ENCODE measurements around the gene LINGO1. TPM values are rescaled to one million over a fixed set of nuclear protein-coding genes. Genes with fewer than 3 reads are reported as not detected.

LINGO1 gene
- total RNA-seq, 2 experiments from 2014 or later, result not detected

DNA sequence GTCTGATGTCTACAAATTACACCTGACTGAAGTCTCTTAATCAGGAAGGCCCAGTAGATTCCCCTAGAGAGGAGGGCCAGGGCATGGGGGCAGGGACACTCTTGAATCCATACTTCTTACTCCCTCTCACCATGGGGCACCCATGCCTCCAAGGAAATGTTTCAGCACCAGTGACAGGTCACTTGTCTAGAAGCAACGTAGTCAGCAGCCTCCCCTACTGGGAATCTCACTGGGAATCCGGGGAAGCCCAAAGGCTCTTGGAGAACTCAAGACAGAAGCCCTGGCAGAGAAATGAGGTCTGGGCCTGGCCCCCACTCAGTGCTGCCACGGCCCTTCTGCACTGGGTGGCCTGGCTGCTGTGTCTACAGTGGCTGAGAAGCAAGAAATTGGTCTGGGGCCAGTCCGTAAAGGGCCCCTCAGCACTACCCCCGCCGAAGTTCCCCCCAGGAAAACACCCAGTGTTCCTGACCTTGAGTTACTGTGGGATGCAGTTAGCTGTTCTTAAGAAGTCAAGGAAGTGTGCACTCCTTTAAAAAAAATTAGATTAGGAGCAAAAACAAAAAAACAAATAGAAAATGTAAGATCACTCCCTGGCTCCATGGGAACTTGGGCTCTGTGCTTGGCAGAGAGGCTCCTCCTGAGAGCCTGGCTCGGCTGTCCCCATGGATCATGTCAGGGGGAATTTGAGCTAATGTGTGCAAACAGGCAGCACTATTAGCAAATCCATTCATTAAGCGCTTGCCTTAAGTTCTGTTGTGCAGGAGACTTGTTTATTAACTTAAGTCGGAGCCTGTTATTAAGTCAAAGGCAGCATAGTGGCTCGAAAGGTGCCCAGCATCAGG is 5.4 kb upstream of the LINGO1 start:
- POLR2A ChIA-PET, result no interaction called here

DNA sequence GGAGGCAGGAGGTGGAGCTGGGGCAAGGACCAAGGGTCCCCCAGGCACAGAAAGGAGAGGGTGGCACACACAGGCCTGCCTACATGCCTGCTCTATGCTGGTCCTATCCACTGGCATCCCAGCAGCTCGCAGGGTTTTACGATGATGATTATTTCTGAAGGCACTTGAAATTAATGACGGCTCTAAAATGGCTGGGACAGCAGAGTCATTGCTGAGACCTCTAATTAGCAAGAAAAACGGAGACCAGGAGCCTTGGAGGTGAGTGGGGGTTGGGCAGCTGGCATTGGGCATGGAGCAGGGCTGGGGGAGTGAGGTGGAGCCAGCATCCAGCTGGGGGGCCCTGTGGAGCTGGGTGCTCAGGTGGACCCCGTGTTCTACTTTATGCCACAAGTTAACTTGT is 3.5 kb upstream of the LINGO1 start:
- POLR2A ChIA-PET, result no interaction called here
- Histone ChIP-seq H3K36me3 (ENCODE audit: insufficient read depth, low read length) (no peaks in the 10 kb centered on the region), H4K20me1 (ENCODE audit: insufficient read depth, low read length) (no peaks in the 10 kb centered on the region), H3K4me2 (ENCODE audit: low read length) (no peak overlapping the region), H3K9me3 (ENCODE audit: low read length) (no peaks in the 10 kb centered on the region), H3K9me2 (ENCODE audit: insufficient read depth, low read length) (no peaks in the 10 kb centered on the region), H3K4me1 (ENCODE audit: insufficient read depth, low read length, poor library complexity, severe bottlenecking) (no peaks in the 10 kb centered on the region), H2AFZ (ENCODE audit: low read length) (no peak overlapping the region), H3K79me2 (ENCODE audit: insufficient read depth, low read depth, low read length) (no peaks in the 10 kb centered on the region), H3K4me3 (ENCODE audit: low read depth, low read length, poor library complexity, severe bottlenecking) (no peak overlapping the region), H3K27ac (ENCODE audit: low read depth, low read length, poor library complexity, severe bottlenecking) (no peak overlapping the region)
- DNase-seq (ENCODE audit: low spot score), result no peak
- TF ChIP-seq CTCF (conservative IDR thresholded peaks at IDR 0.05; ENCODE audit: low read length) (no peak), EZH2phosphoT487 (IDR thresholded peaks at IDR 0.05; ENCODE audit: borderline replicate concordance, low read depth, low read length) (no peak)
- BruUV-seq (replicated peaks), result no TSS peak
- intact Hi-C loops (cut with micrococcal nuclease; ENCODE audit: unreplicated experiment), result no loop called here
- CTCF ChIA-PET (ENCODE audit: unreplicated experiment), result no interaction called here

More for the DNA sequence above, 5.4 kb upstream of the LINGO1 start:
- no peaks in the 10 kb centered on the region for H3K79me2 ChIP-seq (ENCODE audit: insufficient read depth, low read depth, low read length)
- no peaks in the 10 kb centered on the region for H4K20me1 ChIP-seq (ENCODE audit: insufficient read depth, low read length)
- no peaks in the 10 kb centered on the region for H3K9me2 ChIP-seq (ENCODE audit: insufficient read depth, low read length)
- intact Hi-C loops (cut with micrococcal nuclease; ENCODE audit: unreplicated experiment), result no loop called here
- no peak overlapping the region for H3K4me3 ChIP-seq (ENCODE audit: low read depth, low read length, poor library complexity, severe bottlenecking)
- no peaks in the 10 kb centered on the region for H3K36me3 ChIP-seq (ENCODE audit: insufficient read depth, low read length)
- CTCF ChIA-PET (ENCODE audit: unreplicated experiment), result interaction anchor here (0.6 kb wide), 1 partner anchor 30 kb away, joined by 7 read pairs; no protein-coding TSS in a partner anchor
- TF ChIP-seq EZH2phosphoT487 (IDR thresholded peaks at IDR 0.05; ENCODE audit: borderline replicate concordance, low read depth, low read length) (no peak), CTCF (conservative IDR thresholded peaks at IDR 0.05; ENCODE audit: low read length) (no peak)
- no peak overlapping the region for H3K27ac ChIP-seq (ENCODE audit: low read depth, low read length, poor library complexity, severe bottlenecking)
- BruUV-seq (replicated peaks), result no TSS peak
- H3K9me3 ChIP-seq (ENCODE audit: low read length), result no peaks in the 10 kb centered on the region
- H2AFZ ChIP-seq (ENCODE audit: low read length), result no peak overlapping the region
- DNase-seq (ENCODE audit: low spot score), result no peak
- no peak overlapping the region for H3K4me2 ChIP-seq (ENCODE audit: low read length)
- H3K4me1 ChIP-seq (ENCODE audit: insufficient read depth, low read length, poor library complexity, severe bottlenecking), result no peaks in the 10 kb centered on the region
